A673 (cell line): ENCODE data around the gene SPEG.

Experiments used
- CTCF ChIP-seq: fragments of 300-800, 200-600 bp; sonication (generic); conservative IDR thresholded peaks from 2 replicates; pipeline ENCODE4 v1.5.1; 2017; ENCODE audit warnings: low read depth, mild to moderate bottlenecking, antibody characterized with exemption, low read length, moderate library complexity, mixed read lengths
- EZH2 ChIP-seq: fragments of 200-600 bp; sonication (generic); IDR thresholded peaks from 2 replicates; pipeline ENCODE4 v1.6.1; 2017; ENCODE audit warnings: borderline replicate concordance, low read depth, mild to moderate bottlenecking, mixed read lengths, antibody characterized with exemption, low read length; ENCODE audit not compliant: poor library complexity, severe bottlenecking

DNA sequence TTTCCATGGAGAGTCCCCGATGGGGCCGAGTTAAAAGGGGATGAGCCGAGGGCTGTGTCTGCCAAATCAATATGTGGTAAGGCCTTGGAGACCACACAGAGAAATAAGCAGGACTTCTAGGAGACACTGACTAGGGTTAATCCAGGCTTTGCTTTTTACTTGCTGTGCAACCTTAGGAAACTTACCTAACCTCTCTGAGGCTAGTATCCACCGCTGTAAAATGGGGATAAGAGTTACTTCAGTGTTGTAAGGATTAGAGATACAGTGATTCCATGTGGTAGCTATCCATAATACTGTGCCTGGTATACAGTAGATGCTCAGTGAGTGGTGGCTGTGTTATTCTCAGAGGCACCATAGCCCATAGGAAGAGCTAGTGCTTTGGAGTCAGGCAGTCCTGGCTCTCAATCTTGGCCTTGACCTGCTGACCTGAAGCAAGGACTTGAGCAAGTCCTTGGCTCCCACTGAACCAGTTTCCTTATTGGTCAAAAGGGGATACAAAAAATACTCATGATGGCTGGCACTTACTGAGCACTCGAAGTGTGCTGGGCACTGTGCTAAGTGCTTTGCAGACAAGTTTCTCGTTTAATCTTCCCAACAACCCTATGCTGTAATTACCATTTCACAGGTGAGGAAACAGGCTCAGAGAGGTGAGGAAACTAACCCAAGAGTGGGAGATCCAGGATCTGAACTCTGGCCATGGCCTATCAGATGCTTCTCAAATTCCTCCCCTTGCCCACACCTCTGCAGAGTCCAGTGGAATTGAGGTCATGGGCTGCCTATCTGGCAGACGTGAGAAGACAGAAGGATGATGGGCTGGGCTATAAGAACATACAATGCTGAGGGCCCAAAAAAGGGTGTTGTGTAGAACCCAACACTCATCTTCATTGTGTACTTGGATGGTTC lies 28.4 kb upstream of the SPEG start:
- no peak for TF ChIP-seq CTCF
- no peak for TF ChIP-seq EZH2
